Activated CD8-positive, alpha-beta memory T cell treated with anti-CD3 and anti-CD28 coated beads for 4 hours (primary cell): Measurements from ENCODE around the gene PLEKHF1.
"Not testable (repeated sequence)": the region's sequence is repeated elsewhere in the genome, so short reads cannot be mapped to it uniquely, and the experiment has no call there.

ENCODE experiments used
- DNase-seq, 2 donors: peaks; one replicate each; pipeline ENCODE4 v3.0.0-alpha.2; 2020; ENCODE audit warnings: low read depth in 2 of 2

The PLEKHF1 gene

DNA sequence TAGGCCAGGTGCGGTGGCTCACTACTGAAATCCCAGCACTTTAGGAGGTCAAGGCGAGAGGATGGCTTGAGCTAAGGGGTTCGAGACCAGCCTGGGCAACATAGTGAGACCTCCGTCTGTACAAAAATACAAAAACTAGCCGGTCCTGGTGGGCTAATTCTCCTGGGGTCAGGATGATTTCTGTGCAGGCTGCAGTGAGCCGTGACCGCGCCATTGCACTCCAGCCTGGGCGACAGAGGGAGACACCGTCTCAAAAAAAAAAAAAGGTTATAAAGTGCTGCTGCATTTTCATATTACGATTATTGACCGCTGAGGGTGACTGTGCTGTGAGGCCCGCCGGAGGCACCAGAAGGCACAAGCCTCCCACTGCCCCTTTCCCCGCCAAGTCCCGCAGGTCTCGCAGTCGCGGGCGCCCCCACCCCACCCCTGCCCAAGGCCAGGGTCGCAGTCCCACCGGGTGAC lies 477 bp upstream of the PLEKHF1 start:
- DNase-seq: no peak

DNA sequence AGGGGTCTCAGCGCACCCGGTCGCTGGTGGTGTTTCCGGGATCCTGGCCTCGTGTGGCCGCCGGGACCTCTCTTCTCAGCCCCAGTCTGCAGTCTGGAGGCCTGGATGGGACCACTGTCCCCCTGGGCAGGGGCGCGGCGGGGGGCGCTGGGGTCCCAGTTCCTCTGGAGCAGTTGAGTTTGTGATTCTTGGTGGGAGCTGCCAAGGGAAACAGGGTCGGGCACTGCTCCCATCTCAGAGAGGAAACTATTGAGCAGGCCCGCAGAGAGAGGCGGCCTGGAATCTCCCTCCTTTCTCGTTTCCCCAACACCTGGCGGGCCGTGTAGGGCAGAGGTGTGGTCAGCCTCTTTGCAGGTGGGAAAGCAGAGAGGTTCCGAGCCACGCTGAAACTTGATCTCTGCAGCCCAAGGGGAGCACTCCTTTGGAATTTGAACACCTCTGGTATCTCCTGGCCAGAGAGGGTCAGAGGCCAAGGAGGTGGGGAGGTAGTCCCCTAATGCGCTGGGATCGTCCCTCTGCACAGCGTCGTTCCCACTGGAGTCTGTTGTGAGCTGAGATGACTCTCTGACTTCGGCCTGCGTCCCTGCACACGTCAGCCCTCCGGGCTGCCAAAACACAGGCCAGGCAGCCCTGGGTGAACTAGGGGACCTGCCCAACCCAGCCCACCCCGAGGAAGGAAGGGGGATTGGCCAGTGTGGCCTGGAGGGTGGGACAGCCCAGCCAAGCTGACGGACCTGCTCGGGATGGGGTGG lies 741 bp downstream of the PLEKHF1 start:
- DNase-seq: no peak

GRCh38 chr19:29666578-29667386 lies 1.5 kb downstream of the PLEKHF1 start:
- DNase-seq: no peak

GRCh38 chr19:29667387-29667783 lies 2.1 kb downstream of the PLEKHF1 start:
- no peak for DNase-seq

GRCh38 chr19:29667901-29668341 lies 2.7 kb downstream of the PLEKHF1 start:
- DNase-seq: no peak

GRCh38 chr19:29668746-29669609 lies 3.7 kb downstream of the PLEKHF1 start:
- DNase-seq: no peak

GRCh38 chr19:29670255-29670654 lies 5.0 kb downstream of the PLEKHF1 start:
- no peak for DNase-seq

GRCh38 chr19:29671026-29671392 lies 5.7 kb downstream of the PLEKHF1 start:
- DNase-seq: not testable (repeated sequence)

DNA sequence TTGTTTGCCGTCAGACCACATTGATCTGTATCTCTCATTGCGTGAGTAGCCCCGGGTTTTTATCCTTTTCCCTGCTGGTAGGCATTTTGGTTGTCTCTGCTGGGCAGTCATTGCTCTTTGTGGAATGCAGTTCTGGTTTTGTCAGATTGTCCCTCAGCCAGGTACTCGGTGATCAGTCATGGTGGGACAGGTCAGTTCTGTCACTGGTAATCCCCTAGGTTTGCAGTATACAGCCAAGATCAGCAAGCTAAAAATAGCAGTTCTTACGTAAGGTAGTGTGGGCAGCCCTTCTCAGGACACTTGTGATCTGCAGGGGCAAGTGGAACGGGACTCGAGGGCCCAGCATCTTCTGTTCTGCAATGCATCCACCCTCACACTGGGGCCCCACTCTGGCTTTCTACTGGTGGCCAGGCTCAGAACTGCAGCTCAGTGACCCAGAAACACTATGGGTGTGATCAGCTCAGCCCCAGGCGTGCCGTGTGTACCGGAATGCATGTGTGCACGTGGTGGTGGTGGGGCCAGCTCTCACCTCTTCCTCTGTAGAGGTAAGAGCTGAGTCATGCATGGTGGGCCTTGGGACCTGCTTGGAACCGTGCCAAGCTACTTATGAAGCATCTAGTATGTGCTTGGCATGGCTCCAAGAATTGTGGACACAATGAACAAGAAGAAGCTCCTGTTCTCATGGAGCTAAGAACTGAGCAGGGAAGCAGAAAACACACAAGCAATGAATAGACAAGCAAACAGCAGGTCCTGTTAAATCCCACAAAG lies 6.3 kb downstream of the PLEKHF1 start:
- DNase-seq: peak; percentile 72 to 85

DNA sequence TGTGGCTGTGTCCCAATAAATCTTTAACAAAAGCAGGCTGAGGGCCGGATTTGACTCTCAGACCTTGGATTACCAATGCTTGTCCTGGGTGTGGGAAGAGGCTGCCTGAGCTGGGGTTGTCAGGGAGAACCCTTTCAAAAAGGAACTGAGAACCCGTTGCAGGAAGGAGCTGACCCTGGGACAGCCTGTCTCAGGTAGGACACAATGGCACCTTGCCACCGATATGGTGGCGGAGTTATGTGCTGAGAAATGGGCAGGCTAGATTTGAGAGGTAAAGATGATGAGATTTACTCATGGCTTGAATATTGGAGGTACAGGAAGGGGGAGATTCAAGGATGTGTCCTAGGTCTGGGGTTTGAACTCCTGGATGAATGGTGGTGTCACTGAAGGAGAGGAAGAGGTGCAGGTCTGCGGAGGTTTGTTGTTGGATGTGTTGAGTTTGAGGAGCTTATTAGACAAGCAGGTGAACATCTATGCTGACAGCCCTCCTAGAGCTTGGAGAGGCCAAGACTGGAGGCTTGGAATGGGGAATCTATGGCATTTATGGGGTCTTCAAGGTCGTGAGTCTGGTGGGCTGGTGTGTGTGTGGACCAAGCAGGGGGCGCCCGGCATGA lies 7.2 kb downstream of the PLEKHF1 start:
- no peak for DNase-seq

- peak; percentile 79 to 86 for DNase-seq
These were observed 7.7 kb downstream of the PLEKHF1 start for GRCh38 chr19:29672933-29673336.

- DNase-seq: no peak
These were observed 8.4 kb downstream of the PLEKHF1 start for GRCh38 chr19:29673451-29674371.

DNA sequence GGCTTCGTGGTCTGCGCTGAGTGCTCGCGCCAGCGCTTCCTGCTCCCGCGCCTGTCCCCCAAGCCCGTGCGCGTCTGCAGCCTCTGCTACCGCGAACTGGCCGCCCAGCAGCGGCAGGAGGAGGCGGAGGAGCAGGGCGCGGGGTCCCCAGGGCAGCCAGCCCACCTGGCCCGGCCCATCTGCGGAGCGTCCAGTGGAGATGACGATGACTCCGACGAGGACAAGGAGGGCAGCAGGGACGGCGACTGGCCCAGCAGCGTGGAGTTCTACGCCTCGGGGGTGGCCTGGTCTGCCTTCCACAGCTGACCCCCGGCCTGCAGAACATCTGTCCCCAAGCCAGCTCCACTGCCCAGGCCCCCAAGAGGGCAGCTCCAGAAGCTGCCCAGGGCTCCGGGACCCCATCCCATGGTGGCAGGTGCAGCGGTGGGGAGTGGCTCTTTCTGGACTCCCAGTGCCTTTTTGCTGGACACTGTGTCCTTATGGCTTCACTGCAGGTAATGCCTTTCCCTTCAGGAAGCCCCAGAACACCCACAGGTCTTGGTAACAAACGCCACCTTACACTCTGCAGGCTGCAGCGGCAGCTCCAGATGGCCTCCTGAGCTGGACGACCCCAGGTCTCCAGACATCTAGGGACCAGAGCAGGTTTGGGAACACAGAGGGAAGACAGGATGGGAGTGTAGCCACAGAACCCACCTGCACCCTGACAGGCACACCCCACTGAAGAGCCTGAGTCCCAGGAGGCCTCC lies 9.3 kb downstream of the PLEKHF1 start:
- DNase-seq: no peak

DNA sequence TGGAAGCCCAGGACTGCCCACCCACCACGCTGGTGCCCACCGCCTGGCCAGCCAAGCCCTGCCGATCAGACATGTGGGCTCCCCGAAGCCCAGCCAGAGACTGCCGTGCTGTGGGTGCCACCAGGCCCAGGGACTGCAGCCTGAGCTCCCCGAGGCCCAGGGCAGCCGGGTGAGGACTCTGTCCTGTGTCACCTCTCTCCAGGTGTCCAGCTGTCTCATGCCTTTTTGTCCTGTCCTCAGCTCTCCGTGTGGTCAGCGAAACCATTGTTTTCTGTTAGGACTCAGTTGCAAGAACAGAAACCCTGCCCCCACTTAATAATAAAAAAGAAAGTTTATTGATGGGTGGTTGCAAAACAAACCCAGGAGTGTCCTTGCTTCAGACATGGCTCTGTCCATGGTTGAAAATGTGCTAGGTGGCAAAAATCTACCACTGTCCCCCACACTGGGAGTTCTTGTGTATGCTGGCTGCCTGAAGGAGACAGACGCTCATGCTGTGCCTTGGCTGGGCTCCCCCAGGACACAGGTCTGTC lies 9.9 kb downstream of the PLEKHF1 start:
- no peak for DNase-seq

GRCh38 chr19:29675650-29676186 lies 10.5 kb downstream of the PLEKHF1 start:
- DNase-seq: no peak

DNA sequence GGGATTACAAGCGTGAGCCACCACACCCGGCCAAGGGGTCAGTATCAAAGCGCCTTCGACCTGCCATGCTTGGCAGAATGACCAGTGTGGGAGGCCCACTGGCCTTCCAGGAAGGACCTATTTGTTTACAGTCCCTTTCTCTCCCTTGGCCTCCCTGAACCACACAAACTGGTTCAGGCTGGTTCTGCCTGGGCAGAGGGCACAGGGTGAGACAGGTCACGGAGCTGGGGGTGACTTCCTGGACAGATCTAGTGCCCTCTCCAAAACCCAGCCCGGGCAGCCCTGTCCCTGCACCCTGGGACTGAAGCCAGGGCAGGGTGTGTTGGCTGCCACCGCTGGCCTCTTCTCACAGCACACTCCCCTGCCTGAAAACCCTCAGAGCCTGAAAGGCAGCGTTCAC lies 11.3 kb downstream of the PLEKHF1 start:
- no peak for DNase-seq

DNA sequence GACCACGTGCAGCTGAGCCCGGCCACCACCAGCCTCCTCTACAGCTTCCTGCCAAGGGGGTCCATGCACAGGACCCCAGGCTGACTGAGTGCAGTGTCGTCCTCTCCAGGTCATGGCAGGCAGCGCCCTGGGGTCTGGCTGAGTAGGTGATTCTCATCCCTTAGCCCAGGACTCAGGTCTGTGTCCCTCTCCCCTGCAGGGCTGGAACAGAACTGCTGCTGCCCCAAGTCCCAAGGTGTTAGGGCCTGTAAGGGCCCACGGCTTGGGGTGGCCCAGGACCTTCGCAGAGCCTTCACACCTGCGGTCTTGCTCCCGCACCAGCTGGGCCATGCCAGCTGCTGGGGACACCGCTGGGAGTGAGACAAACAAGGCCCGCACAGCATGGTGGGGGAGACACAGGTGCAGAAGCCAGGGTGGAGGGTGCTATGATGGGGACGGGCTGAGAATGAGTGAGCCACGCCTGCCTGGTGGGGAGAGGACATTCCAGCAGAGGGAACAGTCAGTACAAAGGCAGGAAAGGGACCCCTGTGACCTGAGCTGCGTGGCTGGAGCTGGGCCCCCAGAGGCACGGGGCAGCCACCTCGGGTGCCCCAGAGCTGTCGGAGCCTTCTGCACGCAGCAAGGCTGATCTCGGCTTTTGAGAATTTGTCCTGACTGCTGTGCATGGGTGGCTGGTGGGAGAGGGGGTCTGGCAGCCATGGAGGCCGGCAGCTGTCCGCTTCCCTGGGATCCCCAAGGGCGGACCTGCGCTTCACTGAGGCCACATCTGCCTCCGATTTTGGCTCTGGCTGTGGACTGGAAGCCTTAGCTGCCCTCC lies 11.9 kb downstream of the PLEKHF1 start:
- DNase-seq: no peak
